GM19467 (cell line): ENCODE data around the gene CBLB.

Experiments used
- ATAC-seq: cut with Tn5 transposase; IDR thresholded peaks from one replicate; pipeline ENCODE4 v1.9.1; 2021; ENCODE audit warnings: mild to moderate bottlenecking, moderate library complexity; ENCODE audit not compliant: unreplicated experiment

The CBLB gene

GRCh38 chr3:105876780-105877327 is 8.0 kb upstream of the CBLB start:
- no peak for ATAC-seq

GRCh38 chr3:105869861-105870755 is 1.3 kb upstream of the CBLB start:
- no peak for ATAC-seq

DNA sequence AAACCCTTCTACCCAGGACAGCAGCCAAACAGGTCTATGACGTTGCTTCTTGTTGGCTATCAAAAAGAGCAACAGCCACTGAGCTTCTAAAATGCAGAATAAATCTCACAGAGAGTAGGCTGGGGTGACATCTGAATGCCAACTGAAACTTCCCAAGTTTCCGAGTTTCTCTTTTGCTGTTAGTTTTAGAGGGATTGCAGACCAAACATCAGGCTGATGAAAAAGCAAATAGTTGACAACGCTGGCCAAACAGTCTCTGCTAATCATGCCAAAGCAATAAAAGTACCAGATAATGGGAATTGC is 670 bp upstream of the CBLB start:
- no peak for ATAC-seq

DNA sequence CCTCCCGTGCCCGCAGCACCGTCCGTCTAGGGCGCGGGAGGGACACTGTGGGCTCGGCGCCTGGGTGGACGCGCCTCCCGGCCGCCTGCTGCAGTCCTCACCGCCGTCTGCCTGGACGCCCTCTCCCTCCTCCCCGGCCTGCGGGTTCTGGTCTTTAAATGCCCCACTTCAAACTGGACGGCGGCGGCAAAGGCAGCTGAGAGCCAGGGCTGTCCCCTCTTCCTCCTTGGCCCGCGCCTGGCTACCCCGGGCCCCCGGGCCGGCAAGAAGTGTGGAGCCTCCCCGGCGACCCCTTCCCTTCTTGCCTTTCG is 426 bp downstream of the CBLB start:
- peak; percentile 4 for ATAC-seq

DNA sequence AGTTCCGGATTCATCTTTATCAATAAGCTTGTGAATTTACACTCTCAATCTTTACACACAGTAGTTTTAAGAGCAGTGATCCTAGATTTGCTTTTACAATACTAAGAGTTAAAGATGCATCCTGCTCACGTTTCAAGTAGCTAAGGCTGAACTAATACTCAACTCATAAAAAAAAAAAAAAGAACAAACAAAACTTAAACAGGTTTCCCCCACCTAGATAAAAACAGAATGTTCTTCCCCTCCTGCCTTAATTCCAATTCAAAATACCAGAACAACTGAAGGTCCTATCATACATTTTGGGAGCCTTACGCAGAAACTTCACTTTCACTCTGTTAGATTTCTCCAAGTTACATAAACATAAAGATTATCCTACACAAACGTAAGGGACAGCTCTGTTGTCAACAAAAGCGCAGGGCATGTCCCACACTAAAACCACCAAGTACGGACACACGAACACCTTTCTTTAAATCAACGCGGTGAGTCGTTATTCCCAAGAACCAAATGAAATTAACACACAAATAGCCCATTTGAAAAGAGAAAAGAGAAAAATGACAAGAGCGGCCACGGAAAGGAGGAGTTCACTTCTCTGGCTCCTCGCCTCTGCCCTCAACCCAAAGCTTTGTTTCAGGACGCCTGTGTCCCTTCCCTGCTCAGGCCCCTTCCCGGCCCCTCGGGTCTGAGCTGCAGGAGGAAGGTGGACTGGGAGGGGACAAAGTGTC is 941 bp downstream of the CBLB start:
- ATAC-seq: no peak

DNA sequence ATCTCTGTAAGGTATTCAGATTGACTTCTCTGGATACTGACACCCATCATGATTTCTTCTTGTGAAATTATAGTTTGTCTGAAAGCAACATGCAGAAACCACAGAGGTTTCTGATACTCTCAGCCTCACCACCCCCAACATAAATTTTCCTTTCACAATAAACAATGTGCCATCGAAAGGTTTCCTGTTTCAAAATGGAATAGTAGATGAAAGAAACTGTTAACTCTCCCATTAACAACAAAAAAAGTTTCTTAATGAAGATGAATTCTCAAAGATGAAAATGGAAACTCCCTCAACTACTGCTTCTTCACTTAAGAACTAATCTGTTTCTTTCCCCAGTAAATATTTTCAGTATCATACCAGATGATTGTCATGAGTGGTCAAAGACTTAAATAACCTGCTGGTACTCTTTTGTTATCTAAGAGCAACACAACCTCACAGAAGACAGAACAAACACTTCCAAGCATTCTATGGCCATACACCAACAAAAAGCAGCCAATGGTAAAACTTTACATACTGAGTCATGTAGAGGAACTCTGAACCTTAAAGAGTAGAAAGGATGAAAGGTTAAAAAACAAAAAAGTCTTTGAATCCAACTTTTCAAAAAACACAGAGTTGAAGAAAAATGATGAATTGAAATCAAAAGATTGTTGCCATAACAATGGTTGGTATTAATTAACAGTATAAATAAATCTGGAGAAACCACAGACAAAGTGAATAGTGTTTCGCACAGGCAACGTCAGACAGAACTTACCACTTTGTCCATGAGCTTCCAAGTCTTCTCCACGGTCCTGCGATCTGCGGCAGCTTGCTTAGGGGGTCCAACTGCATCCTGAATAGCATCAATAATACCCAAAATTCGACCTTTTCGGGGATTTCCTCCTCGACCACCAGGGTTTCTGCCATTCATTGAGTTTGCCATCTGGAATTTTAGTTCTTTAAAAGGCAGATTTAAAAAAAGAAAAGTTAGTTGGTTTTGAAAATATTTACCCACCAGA is 1.9 kb downstream of the CBLB start:
- ATAC-seq: peak; percentile 26

- ATAC-seq: no peak
These were observed 2.9 kb downstream of the CBLB start for GRCh38 chr3:105865867-105866350.

GRCh38 chr3:105865016-105865623 is 3.7 kb downstream of the CBLB start:
- ATAC-seq: no peak

GRCh38 chr3:105864212-105864611 is 4.6 kb downstream of the CBLB start:
- no peak for ATAC-seq

DNA sequence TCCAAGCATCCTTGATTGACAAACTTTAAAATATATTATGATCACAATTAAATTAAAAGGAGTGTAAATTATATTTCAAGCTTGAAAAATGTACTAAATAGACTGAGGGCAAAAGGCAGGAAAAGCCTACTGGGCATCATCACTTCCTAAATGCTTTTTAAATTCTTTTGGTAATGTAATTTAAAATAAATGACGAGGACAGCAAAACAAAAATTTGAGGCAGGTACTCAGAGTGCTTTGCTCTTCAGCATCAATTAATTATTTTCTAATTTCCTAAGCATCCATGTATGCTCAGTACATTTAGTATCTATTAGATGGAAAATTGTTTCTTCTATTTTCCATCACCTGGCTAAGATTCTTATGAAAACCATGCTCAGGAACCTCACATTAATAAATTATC is 5.2 kb downstream of the CBLB start:
- ATAC-seq: no peak

- peak; percentile 62 for ATAC-seq
These were observed 6.6 kb downstream of the CBLB start for GRCh38 chr3:105862217-105862616.

DNA sequence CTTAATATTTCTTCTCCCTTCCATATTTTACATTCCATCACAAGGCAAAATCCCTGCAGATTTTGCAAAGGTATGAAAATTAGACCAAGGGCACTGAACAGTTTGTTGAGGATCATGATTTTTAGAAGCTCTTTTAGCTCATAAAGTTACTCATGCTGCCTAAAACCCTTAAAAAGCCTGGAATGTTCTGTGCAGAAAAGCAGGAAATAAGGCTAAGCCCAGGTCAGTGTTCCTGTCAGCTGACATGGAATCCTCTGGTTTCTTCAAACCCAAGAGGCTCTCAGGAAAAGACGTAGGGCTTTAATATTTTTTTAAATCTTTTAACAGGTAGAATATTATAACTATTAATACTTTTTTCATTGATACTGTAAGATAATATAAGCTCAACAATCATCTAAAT is 8.2 kb downstream of the CBLB start:
- ATAC-seq: no peak

DNA sequence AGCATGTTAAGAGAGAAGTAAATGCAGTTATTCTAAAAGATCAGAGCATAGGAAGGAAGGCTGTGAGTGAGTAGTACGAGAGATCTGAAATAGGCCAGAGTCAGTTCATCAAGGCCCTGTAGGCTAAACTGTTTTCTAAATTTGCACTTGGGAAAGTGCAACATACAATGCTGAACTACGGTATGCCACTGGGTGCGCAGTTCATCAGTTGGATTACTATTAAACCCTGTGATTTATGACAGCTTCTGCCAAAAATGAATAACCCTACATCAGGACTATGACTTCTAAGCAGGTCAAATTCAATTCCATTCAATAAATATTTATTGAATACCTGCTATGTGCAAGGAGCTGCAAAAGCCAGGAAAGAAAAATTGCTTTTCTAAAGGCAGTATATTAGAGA is 10.8 kb downstream of the CBLB start:
- no peak for ATAC-seq

- no peak for ATAC-seq
These were observed 11.2 kb downstream of the CBLB start for GRCh38 chr3:105857601-105858000.

DNA sequence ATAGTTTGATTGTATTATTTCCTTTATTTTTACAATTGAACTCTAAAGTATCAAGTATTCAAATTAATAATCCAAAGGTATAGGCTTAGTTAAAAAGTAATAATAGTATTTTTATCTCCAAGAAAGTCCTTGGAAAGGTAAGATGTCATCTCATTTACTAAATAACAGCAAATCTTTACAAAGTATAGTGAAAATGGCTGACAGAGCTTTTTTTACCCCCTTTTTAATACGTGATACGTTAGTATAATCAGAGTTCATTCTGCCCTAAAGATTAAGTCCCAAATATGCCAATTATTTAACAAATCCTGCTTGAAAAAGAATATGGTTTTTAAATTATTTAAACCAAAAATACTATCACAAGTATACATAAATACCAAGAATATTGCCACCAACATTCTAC is 12.2 kb downstream of the CBLB start:
- ATAC-seq: no peak

DNA sequence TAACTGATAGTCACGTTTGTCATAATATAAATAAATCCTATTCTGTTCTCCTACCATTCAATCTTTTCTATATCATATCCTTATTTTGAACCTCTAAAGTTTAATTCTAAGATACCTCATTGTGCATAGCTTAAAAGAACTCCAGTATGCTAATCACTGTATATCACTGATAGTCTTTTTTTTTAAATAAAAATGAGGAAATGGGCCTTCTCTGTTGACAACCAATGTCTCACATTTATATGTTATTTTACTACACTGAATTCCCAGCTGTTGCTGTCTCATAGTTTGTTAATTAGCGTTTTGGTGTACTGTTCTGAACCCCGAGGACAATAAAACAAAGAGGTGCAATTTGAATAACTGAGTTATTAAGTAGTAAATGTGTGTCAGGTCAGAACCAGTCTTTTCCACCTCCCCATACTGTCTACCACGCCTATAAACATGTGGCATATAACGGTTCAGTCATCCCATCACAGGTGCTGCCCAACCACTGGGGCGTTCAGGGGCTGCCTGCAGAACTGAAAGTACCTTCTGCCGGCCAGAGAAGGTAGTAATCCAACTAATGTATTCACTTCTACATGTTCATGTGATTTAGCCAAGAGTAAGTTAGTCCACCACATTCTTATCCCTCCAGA is 14.9 kb downstream of the CBLB start:
- ATAC-seq: peak; percentile 91

- ATAC-seq: no peak
These were observed 17.2 kb downstream of the CBLB start for GRCh38 chr3:105851582-105851981.

GRCh38 chr3:105851176-105851575 is 17.6 kb downstream of the CBLB start:
- no peak for ATAC-seq

DNA sequence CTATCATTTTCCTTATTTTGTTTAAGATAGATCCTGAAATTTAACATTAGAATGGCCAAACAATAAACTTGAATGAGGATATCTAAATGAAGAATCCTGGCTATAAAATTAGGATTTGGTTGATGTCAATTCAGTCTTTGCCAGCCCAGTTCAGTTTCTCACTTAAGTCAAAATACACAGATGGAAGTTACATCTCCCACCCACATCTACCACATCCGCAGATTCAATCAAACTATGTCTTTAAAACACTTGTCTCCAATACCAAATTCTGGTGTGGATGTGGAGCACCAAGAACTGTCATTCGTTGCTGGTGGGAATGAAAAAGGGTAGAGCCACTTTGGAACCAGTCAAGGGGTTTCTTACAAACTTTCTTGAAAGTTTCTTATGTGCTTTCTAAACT is 18.2 kb downstream of the CBLB start:
- ATAC-seq: no peak

DNA sequence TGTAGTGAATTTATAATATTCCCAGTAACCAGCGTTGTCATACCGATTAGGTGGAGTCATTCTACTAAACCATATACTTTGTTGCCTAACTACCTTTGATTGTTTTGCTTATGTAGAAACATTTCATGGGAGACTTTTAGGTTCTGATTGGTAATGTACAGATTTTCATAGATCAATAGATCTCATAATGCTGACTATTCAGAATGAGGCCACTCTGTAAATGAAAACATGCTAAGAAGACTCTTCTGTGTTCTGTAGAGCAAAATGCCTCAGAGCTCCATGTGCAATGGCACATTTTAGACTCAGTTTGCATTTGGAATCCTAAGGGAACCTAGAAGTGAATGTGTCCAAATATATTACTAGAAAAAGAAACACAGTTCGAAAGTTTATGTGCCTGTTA is 20.0 kb downstream of the CBLB start:
- ATAC-seq: no peak
